ENCODE data around the gene LMAN1L. TPM values are rescaled to one million over a fixed set of nuclear protein-coding genes. Genes with fewer than 3 reads are reported as not detected.

LMAN1L gene
- polyA plus RNA-seq, 1 donor (not counting 4 experiments of a cell fraction or from before 2014, with no cell fraction given), result not detected

- dilution Hi-C loops (cut with MboI; ENCODE audit: extremely low pct_ligation_motif_present, low sequenced_read_pairs), result no loop called here
- Histone ChIP-seq H3K4me3 (ENCODE audit: control insufficient read depth in 2 of 3, extremely low read depth in 1 of 3, insufficient read depth in 2 of 3, low read depth in 1 of 3, low read length in 3 of 3) (no peak overlapping the region), H3K9me1 (ENCODE audit: control insufficient read depth, extremely low read depth, insufficient read depth, low read length) (no peaks in the 10 kb centered on the region), H4K20me1 (ENCODE audit: control insufficient read depth, extremely low read depth, insufficient read depth, low read length) (peaks cover 3% of the 10 kb centered on the region), H3K9me3 (ENCODE audit: control insufficient read depth, low read depth, low read length) (no peaks in the 10 kb centered on the region), H3K4me1 (ENCODE audit: control insufficient read depth, extremely low read depth, insufficient read depth, low read length) (peaks cover 7% of the 10 kb centered on the region), H3K4me2 (ENCODE audit: control insufficient read depth, extremely low read depth, insufficient read depth, low read depth, low read length) (no peak overlapping the region), H3K9ac (ENCODE audit: control insufficient read depth, extremely low read depth, insufficient read depth, low read length) (no peak overlapping the region), H2AFZ (ENCODE audit: control insufficient read depth, low read length) (no peak overlapping the region), H3K27me3 (ENCODE audit: control insufficient read depth, extremely low read depth, insufficient read depth, low read length) (no peaks in the 10 kb centered on the region), H3K79me2 (ENCODE audit: control insufficient read depth, insufficient read depth, low read length) (no peaks in the 10 kb centered on the region), H3K36me3 (ENCODE audit: control insufficient read depth in 2 of 2, extremely low read depth in 1 of 2, insufficient read depth in 2 of 2, low read length in 2 of 2) (peaks cover 3 to 6% of the 10 kb centered on the region in 2 experiments), H3K27ac (ENCODE audit: control insufficient read depth, insufficient read depth, low read length) (no peak overlapping the region)
- TF ChIP-seq EZH2 (IDR thresholded peaks at IDR 0.05; ENCODE audit: low read length) (no peak), CTCF (optimal IDR thresholded peaks at IDR 0.05 in 1 of 3, IDR thresholded peaks at IDR 0.05 in 1 of 3, conservative IDR thresholded peaks at IDR 0.05 in 1 of 3; ENCODE audit: extremely low read depth in 1 of 3, insufficient read depth in 2 of 3, low read length in 3 of 3) (peak in 2 of 3 experiments; percentile 6 to 12)
- FAIRE-seq (no peak), DNase-seq (ENCODE audit: low read depth, low spot score) (no peak)
These were observed 3.8 kb upstream of the LMAN1L start for GRCh38 chr15:74808840-74809229.

GRCh38 chr15:74809242-74809641 is 3.4 kb upstream of the LMAN1L start:
- Histone ChIP-seq H3K9ac (ENCODE audit: control insufficient read depth, extremely low read depth, insufficient read depth, low read length) (no peak overlapping the region), H3K9me3 (ENCODE audit: control insufficient read depth, low read depth, low read length) (no peaks in the 10 kb centered on the region), H4K20me1 (ENCODE audit: control insufficient read depth, extremely low read depth, insufficient read depth, low read length) (peaks cover 3% of the 10 kb centered on the region), H2AFZ (ENCODE audit: control insufficient read depth, low read length) (no peak overlapping the region), H3K4me2 (ENCODE audit: control insufficient read depth, extremely low read depth, insufficient read depth, low read depth, low read length) (no peak overlapping the region), H3K27me3 (ENCODE audit: control insufficient read depth, extremely low read depth, insufficient read depth, low read length) (no peaks in the 10 kb centered on the region), H3K79me2 (ENCODE audit: control insufficient read depth, insufficient read depth, low read length) (no peaks in the 10 kb centered on the region), H3K27ac (ENCODE audit: control insufficient read depth, insufficient read depth, low read length) (no peak overlapping the region), H3K9me1 (ENCODE audit: control insufficient read depth, extremely low read depth, insufficient read depth, low read length) (no peaks in the 10 kb centered on the region), H3K36me3 (ENCODE audit: control insufficient read depth in 2 of 2, extremely low read depth in 1 of 2, insufficient read depth in 2 of 2, low read length in 2 of 2) (peaks cover 2% of the 10 kb centered on the region in 2 experiments), H3K4me3 (ENCODE audit: control insufficient read depth in 2 of 3, extremely low read depth in 1 of 3, insufficient read depth in 2 of 3, low read depth in 1 of 3, low read length in 3 of 3) (no peak overlapping the region), H3K4me1 (ENCODE audit: control insufficient read depth, extremely low read depth, insufficient read depth, low read length) (peaks cover 7% of the 10 kb centered on the region)
- DNase-seq (ENCODE audit: low read depth, low spot score), result no peak
- TF ChIP-seq EZH2 (IDR thresholded peaks at IDR 0.05; ENCODE audit: low read length) (no peak), CTCF (optimal IDR thresholded peaks at IDR 0.05 in 1 of 3, IDR thresholded peaks at IDR 0.05 in 1 of 3, conservative IDR thresholded peaks at IDR 0.05 in 1 of 3; ENCODE audit: extremely low read depth in 1 of 3, insufficient read depth in 2 of 3, low read length in 3 of 3) (no peak)
- dilution Hi-C loops (cut with MboI; ENCODE audit: extremely low pct_ligation_motif_present, low sequenced_read_pairs), result no loop called here
- FAIRE-seq, result no peak
